GM12864 (cell line): Measurements from ENCODE around the gene USF3.

Experiments
- DNase-seq: peaks from one replicate; pipeline ENCODE4 v3.0.0-alpha.2; 2011; ENCODE audit warnings: low read depth
- H3K4me3 ChIP-seq: 2 replicates; pipeline ENCODE4 v1.5.1; 2011; ENCODE audit warnings: mild to moderate bottlenecking, low read depth, low read length, control low read depth
- CTCF ChIP-seq: IDR thresholded peaks from 2 replicates; pipeline ENCODE4 v1.5.1; 2011; ENCODE audit warnings: low read depth, mild to moderate bottlenecking, moderate library complexity, low read length, control low read depth, inconsistent platforms; ENCODE audit errors: missing control alignments

USF3 gene

GRCh38 chr3:113741086-113741485 is 44.6 kb upstream of the USF3 start:
- DNase-seq: no peak
- no peak for TF ChIP-seq CTCF
- no peak overlapping the region for H3K4me3 ChIP-seq

- peak; percentile 46 for TF ChIP-seq CTCF
Measured at GRCh38 chr3:113736548-113737089, 40.2 kb upstream of the USF3 start.

GRCh38 chr3:113731694-113732093 is 35.3 kb upstream of the USF3 start:
- no peak for TF ChIP-seq CTCF
- no peak overlapping the region for H3K4me3 ChIP-seq
- DNase-seq: no peak

More at GRCh38 chr3:113736548-113737089, 40.2 kb upstream of the USF3 start:
- no peak overlapping the region for H3K4me3 ChIP-seq
- DNase-seq: no peak

- no peak for TF ChIP-seq CTCF
- DNase-seq: no peak
Measured at GRCh38 chr3:113730550-113730949, 34.1 kb upstream of the USF3 start.

GRCh38 chr3:113728661-113729060 is 32.2 kb upstream of the USF3 start:
- no peak overlapping the region for H3K4me3 ChIP-seq
- no peak for TF ChIP-seq CTCF

More at GRCh38 chr3:113730550-113730949, 34.1 kb upstream of the USF3 start:
- no peak overlapping the region for H3K4me3 ChIP-seq

GRCh38 chr3:113721636-113722035 is 25.2 kb upstream of the USF3 start:
- DNase-seq: no peak
- no peak for TF ChIP-seq CTCF
- no peak overlapping the region for H3K4me3 ChIP-seq

More at GRCh38 chr3:113728661-113729060, 32.2 kb upstream of the USF3 start:
- no peak for DNase-seq

- no peak overlapping the region for H3K4me3 ChIP-seq
- no peak for TF ChIP-seq CTCF
- no peak for DNase-seq
Measured at GRCh38 chr3:113719758-113720157, 23.3 kb upstream of the USF3 start.
